HG02938 (cell line): ENCODE measurements around the gene OGFOD2.
"Not testable (repeated sequence)": the region's sequence is repeated elsewhere in the genome, so short reads cannot be mapped to it uniquely, and the experiment has no call there.

Experiments
- ATAC-seq: cut with Tn5 transposase; IDR thresholded peaks from one replicate; pipeline ENCODE4 v1.9.1; 2021; ENCODE audit warnings: mild to moderate bottlenecking, moderate library complexity; ENCODE audit not compliant: unreplicated experiment

Gene OGFOD2

DNA sequence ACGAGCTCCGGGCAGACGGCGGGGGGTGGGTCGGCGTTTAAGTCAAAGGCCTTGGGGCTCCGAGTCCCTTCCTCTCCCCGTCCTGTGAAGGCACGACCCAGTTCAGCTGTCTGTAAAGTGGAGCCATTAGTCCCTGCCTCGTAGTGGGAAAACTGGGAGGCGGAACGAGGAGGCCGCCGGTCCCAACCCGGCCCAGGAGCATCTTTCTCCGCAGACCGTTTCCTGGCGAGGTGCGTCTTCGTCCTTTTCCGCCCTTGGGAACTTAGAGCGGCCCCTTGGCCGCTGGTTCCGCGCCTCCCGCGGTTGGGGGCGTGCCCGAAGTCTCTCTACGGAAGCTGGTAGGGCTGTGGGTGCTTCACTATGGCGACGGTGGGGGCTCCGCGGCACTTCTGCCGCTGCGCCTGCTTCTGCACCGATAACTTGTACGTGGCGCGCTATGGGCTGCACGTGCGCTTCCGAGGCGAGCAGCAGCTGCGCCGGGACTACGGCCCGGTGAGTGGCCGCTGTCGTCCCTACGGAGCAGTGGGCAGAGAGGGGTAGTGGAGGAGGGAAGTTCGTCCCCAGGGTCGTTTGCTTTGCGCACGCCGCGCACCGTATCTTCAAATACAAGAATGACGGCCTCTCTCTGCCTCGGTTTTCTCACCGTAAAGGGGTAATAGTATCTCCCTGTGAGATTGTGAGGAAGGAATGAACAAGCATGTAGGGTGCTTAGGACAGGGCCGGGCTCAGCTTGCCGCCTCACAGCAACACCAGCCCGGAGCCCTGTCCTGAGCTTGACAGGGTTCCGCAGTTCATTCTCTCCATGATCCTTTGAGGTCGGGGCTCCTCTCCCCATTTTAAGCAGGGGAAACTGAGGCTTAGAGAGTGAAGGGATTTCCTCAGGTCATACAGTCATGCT, at the start of gene OGFOD2:
OGFOD2 (plus strand) TSS at position 353 of the 898 bp plus-strand sequence; CDS start at position 361, 8 bp downstream.
- ATAC-seq = peak; percentile 65

GRCh38 chr12:122927756-122928403, 47.2 kb upstream of the OGFOD2 start:
- ATAC-seq = no peak

- no peak for ATAC-seq
These were observed 46.5 kb upstream of the OGFOD2 start for GRCh38 chr12:122928404-122929147.

DNA sequence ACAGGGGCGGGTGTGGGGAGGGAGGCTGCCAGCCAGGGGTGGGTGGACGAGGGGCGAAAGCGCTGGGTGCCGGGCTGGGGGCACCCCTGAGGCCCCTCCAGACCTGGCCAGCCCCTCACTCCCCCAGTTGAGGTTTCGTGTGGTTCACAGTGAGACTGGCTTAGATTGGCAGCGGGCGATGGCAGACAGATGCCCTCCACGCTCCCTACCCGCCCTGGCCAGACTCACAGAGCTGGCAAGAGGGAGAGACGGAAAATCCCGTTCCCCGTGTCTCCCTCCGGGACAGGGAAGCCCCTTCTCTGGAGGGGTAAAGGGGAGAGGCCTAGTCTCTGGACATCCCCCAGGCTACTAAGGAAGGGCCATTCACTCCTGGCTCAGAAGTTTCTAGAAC, 45.9 kb upstream of the OGFOD2 start:
- ATAC-seq = no peak

DNA sequence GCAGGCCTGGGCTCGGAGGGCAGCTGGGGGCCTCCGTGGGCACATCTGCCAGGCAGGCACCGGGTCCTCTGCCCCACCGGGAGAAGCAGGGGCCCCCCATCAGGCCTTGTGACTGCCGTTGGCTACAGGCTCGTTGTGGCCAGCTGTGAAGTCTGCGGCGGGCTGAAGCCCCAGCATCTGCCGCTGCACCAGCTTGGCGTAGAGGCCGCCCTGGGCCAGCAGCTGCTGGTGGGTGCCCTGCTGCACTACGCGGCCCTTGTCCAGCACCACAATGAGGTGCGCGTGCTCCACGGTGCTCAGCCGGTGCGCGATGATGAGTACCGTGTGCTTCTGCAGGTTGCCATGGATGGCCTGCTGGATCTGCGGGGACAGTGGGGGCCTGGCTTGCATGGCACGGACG, 45.2 kb upstream of the OGFOD2 start:
- ATAC-seq = no peak

GRCh38 chr12:122932207-122932606, 42.8 kb upstream of the OGFOD2 start:
- no peak for ATAC-seq

DNA sequence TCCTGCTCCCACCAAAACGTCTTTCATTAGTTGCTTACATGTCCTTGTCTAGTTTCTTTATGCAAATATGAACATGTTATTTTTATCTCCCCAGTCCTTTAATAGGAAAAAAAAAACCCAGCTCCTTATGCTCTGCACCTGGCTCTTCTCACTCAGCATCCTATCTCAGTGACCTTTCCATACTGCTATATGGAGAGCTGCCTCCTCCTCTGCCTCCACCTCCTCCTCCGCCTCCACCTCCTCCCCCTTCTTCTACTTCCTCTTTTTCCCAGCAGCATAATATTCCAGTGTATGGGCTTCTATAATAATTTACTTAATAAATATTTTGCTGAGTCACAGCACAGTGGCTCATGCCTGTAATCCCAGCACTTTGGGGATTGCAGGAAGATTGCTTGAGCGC, 40.3 kb upstream of the OGFOD2 start:
- no peak for ATAC-seq

GRCh38 chr12:122935318-122935717, 39.7 kb upstream of the OGFOD2 start:
- no peak for ATAC-seq

- no peak for ATAC-seq
These were observed 37.4 kb upstream of the OGFOD2 start for GRCh38 chr12:122937622-122938091.

DNA sequence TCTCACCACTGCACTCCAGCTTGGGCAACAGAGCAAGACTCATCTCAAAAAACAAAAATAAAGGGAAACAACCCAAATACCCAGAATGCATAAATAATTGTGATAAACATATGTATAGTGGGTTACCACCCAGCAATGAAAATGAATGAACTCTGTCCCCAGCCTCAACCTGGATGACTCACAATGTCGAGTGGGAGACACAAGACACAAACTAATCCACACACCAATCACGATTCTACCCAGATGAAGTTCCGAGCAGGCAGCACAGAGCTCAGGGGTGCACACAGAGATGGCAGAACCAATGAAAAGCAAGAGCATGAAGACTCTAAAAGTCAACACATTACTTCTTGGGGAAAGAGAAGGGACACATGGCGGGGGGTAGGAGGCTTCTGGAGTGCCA, 35.9 kb upstream of the OGFOD2 start:
- ATAC-seq = no peak

- not testable (repeated sequence) for ATAC-seq
These were observed 33.7 kb upstream of the OGFOD2 start for GRCh38 chr12:122941351-122941750.

DNA sequence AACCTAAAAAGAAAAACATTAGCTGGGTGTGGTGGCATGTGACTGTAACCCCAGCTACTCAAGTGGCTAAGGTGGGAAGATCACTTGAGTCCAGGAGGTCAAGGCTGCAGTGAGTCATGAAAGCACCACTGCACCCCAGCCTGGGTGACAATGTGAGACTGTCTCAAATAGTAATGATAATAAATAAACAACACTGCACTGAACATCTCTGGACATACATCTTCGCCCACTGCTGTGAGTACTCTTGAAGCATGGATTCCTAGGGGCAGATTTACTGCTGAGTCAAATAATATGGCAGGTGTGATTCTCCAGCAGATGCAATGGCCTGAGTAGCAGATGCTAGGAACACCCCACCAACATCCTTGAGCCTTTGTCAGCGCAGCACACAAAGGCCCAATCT, 32.4 kb upstream of the OGFOD2 start:
- no peak for ATAC-seq

- ATAC-seq = no peak
These were observed 31.8 kb upstream of the OGFOD2 start for GRCh38 chr12:122943196-122943595.

DNA sequence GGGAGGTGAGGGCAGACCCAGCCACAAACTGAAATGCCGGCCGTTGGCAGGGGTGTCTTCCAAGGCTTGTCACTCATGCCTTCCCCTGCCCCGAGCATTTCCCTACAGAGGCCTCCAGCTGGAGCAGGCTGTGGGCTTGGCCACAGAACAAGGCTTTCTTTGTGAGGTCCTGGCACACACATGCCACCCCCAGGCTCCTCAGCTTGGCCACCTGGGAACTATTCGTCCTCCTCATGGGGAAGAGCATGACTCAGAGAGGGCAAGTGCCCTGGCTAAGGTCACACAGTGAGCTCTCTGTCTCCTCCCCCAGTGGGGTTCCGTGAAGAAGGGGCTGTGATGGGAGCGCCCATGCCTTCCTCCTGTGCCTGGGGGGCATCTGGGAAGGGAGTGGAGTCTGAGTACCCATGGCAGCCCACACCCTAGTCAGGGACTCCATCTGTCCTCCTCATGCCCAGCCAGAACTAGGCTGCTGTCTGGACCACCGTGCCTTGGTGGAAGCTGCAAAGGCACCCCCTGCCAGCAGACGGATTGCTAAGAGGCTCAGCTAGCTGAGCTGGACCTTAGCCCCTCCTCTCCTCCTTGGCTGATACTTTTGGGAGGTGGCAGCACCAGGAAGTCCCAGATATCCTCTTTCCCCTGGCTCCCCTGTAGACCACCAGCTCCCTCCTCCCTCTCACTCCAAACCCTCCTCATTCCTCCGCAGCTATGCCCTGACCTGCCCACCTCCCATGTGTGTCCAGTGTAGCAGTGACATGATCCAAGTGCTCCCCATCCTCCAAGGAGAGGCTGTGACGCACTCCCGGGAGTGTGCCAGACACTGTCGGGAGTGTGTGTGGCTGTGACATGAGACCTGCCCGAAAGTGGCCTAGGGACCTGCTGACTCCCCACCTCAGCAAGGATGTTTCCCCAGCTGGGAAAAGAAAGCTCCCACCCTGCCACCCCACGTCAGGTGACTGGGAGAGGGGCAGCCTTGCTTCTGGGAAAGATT, 30.1 kb upstream of the OGFOD2 start:
- no peak for ATAC-seq

- no peak for ATAC-seq
These were observed 28.2 kb upstream of the OGFOD2 start for GRCh38 chr12:122946690-122947341.

GRCh38 chr12:122947352-122947792, 27.7 kb upstream of the OGFOD2 start:
- no peak for ATAC-seq

DNA sequence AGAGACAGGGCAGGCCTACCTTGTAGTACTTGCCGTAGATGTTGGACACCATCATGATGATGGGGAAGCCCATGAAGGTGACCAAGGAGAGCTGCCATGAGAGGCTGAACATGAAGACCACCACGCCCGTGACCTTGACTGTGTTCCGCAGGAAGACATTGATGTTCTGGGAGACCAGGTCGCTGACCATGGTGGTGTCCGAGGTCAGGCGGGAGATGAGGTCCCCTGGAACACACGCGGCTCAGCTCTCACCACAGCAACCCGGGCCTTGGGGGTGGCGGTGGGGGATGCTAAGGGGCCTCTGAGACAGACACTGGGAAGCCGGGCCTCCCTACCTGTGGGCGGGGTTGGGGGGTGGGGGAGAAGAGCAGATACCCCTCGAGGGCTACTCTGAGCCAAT, 26.4 kb upstream of the OGFOD2 start:
- no peak for ATAC-seq

GRCh38 chr12:122949405-122949804, 25.6 kb upstream of the OGFOD2 start:
- ATAC-seq = no peak

- no peak for ATAC-seq
These were observed 25.0 kb upstream of the OGFOD2 start for GRCh38 chr12:122949816-122950675.
